Stimulated activated CD8-positive, alpha-beta memory T cell treated with anti-CD3 and anti-CD28 coated beads, Interleukin-7, amount 100 ng/mL, for 4 hours (primary cell): Measurements from ENCODE around the gene APLP2.

ENCODE experiments used
- DNase-seq, 2 donors: peaks; one replicate each; pipeline ENCODE4 v3.0.0-alpha.2; 2020; ENCODE audit warnings: low read depth in 2 of 2

Gene APLP2

GRCh38 chr11:130118165-130118564 is 48.5 kb downstream of the APLP2 start:
- DNase-seq, result no peak

DNA sequence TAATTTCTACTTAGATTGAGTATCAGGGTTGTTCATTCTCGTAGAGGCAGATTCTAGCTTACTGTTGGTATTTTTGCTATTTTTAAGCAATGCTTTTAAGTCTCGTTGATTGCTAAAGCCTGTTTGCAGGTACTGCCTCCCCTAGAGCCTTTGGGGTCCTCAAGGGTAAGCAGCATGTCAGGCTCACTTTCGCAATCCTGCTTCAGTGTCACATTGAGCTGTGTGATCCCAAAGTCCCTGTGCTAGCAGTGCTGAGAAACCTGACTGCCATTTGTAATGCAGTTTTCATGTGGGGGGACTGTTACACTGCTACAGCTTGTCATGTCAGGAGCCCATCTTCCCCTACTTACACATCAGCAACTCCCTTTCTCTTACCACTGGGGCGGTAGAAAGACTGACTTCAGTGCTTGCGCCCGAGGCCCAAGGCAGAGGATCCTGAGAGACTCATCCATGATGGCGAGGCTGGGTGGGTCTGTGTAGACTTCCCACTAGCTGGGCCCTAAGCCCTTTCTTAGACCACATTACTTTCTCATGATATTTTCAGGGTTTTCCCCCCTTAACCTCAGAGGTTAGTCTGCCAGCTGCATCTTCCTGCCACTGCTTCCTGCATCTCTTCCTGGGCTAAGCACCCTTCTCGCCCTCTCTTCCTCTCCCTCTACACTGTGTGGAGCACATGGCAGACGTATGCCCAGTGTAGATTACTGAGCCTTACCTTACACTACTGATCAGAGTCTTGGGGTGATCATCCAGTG is 49.1 kb downstream of the APLP2 start:
- DNase-seq, result peak in 1 of 2 donors; percentile 13

DNA sequence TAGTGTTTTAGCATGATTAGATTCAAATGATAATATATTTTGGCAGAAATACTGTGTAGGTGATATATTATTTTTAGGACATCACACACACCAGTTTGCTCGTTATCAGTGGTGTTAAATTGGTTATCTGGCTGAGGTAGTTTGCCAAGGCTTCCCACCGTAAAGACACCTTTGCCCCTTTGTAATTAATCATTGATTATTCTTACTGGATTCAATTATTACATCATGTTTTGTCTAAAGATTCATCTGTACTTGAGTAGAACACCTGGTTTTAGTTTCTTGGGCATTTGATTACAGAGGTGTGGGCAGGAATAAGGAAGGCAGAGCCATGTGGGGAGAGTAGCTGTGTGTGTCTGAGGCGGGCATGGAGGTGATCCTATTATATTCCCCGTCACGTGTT is 50.4 kb downstream of the APLP2 start:
- DNase-seq, result no peak

DNA sequence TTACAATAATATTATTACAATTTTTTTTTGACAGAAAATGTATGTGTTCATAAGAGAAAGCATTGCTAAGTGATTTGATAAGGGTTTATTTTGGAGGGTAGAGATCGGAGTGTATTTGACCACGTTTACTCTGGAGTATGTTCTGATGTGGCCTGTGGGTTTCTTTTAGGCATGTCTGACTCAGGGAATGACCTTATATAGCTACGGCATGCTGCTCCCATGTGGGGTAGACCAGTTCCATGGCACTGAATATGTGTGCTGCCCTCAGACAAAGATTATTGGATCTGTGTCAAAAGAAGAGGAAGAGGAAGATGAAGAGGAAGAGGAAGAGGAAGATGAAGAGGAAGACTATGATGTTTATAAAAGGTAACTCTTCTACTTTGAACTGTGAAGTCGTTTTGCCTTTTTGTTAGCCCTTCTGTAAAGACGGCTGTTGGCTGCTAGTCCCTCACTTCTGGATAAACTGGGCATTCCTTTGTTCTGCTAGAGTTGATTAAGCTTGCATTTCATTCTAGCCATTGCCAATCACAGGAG is 51.8 kb downstream of the APLP2 start:
- DNase-seq, result no peak

GRCh38 chr11:130122141-130122575 is 52.5 kb downstream of the APLP2 start:
- DNase-seq, result no peak

DNA sequence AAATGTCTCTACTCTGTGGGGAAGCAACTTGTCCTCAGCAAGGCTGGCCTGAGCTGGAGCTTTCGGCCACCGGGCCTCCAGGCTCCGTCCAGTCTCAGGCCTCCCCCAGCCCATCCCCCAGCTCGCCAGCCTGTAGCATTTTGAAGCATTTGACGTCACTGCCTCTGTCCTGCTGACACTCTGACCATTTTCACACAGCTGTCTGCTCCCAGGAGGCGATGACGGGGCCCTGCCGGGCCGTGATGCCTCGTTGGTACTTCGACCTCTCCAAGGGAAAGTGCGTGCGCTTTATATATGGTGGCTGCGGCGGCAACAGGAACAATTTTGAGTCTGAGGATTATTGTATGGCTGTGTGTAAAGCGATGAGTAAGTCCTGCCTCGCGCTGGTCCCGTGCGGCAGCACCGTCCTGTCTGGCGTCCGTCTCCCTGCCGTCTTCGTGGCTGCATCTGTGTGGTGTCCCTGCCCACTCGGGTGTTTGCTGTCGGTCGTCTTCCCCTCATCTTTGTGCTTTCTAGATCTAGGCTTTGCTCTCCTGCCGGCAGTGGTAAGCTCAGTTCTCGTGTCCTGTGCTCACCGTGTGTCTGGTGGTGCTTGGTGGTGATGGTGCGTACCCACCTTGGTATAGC is 53.8 kb downstream of the APLP2 start:
- no peak for DNase-seq

DNA sequence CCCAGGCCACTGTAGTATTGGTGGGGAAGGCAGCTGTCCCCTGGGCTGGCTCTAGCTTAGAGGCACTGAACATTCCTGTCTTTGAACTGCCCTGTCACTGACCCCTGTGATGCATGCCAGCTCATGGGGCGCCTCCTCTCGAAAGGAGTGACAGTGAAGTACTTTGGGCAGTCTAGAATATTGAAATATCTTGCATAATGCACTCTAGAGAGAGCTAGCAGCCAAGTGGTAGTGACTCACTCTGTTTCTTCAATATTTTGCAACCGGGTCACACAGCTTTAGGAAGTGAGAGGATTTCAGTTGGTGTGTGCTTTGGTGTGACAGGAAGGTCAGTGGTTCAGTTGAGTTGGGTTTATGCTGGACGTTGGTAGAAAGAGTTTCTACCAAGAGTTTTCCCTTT is 54.4 kb downstream of the APLP2 start:
- no peak for DNase-seq

DNA sequence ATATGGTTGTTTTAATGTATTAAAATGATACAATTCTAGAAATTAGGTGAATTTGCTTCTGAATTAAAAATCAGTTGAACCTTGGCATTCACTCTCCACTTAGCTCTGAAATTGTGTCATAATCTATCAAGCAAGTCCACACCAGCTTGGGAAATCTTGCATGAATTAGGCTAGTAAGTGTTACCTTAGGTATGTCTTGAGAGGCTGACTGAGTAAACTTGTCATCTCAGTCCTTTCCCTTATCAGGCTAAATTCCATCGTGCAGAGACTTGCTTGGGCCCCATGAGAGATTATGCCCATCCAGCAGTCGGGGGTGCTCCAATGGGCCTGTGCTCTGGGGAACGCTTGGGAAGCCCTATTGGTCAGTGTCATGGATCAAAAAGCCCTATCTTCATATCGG is 55.9 kb downstream of the APLP2 start:
- DNase-seq, result no peak

DNA sequence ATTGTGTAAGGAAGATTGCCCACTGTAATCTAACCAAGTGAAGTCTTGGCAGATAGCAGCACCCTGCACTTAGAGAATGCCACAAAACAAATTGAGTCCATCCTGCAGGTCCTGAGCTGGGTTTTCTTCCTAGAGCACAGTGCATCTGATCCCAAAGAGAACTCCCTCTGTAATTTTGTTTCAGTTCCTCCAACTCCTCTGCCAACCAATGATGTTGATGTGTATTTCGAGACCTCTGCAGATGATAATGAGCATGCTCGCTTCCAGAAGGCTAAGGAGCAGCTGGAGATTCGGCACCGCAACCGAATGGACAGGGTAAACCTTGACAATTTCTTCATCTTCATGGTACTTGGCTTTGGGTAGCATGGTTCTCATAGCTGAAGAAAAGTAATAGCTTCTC is 56.8 kb downstream of the APLP2 start:
- no peak for DNase-seq

DNA sequence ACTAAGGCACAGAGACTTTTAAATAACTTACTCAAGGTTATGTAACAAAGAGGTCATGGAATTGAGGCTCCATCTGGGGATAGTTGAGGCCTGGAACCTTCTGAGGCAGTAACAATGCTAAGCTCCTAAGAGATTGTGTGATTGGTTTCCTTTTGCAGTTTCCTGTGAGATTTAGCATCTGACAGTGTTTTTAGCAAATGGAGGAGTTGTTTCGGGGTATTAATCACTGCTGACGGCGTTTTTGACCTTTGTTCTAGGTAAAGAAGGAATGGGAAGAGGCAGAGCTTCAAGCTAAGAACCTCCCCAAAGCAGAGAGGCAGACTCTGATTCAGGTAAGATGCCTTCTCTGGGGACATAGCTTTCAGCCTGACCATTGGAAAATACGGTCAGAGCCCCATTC is 57.8 kb downstream of the APLP2 start:
- DNase-seq, result no peak

DNA sequence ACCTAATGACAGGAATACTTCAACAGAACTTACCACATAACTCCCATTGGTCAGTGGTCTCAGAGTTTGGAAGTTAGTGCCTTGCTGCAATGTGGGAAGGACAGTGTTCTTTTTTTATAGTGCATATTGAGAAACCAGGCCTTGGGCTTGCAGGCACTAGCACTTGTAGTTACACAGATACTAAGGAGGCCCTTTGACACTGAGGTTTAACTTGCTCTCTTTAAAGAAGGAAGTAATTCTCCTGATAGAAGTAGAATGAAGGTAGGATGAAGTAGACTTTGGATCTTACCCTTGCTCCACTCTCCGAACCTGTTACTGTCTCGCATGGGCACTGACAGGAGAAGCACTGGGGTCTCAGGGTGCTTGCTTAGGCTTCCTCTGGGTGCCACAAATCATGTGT is 58.9 kb downstream of the APLP2 start:
- DNase-seq, result no peak

- no peak for DNase-seq
These were observed 60.2 kb downstream of the APLP2 start for GRCh38 chr11:130129922-130130321.

- DNase-seq, result peak; percentile 17 to 53
These were observed 62.5 kb downstream of the APLP2 start for GRCh38 chr11:130131961-130132850.

GRCh38 chr11:130133716-130134115 is 64.0 kb downstream of the APLP2 start:
- no peak for DNase-seq

DNA sequence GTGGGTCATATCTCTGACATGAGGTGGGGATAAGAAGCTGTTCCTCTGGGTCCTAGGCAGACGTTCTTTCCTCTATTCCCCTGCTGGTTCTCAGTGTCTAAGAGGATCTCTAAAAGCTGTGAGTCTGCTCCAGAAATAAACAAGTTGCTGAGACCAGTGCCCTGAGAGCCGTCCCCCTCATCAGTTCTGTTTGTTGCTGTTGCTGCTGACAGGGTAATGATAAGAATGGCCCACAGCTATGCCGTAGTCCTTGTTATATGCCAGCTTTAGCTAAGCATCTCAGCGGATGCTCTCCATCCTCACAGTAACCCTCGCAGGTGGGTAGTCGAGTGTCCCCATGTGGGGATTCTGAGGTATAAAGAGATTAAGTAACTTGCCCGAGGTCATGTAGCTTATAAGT is 66.4 kb downstream of the APLP2 start:
- no peak for DNase-seq

- DNase-seq, result no peak
These were observed 68.3 kb downstream of the APLP2 start for GRCh38 chr11:130137999-130138398.

DNA sequence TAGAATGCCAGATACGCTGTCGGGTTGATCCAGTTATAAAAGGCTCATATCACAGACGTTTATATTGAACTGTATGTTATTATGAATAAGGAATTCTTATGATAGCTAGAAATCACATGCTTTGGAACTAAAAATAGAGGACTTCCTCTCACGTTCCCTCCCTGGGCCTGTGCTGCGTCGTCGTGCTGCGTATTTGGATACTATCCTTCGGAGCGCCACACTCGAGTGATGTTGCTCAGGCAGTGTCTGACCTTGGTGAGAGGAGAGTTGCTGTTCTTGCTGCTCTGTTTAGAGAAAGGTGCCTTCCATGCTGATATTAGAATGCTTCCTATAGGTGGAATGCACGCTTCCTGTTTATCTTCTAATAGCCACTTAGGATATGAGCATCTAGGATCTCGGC is 69.7 kb downstream of the APLP2 start:
- DNase-seq, result no peak

DNA sequence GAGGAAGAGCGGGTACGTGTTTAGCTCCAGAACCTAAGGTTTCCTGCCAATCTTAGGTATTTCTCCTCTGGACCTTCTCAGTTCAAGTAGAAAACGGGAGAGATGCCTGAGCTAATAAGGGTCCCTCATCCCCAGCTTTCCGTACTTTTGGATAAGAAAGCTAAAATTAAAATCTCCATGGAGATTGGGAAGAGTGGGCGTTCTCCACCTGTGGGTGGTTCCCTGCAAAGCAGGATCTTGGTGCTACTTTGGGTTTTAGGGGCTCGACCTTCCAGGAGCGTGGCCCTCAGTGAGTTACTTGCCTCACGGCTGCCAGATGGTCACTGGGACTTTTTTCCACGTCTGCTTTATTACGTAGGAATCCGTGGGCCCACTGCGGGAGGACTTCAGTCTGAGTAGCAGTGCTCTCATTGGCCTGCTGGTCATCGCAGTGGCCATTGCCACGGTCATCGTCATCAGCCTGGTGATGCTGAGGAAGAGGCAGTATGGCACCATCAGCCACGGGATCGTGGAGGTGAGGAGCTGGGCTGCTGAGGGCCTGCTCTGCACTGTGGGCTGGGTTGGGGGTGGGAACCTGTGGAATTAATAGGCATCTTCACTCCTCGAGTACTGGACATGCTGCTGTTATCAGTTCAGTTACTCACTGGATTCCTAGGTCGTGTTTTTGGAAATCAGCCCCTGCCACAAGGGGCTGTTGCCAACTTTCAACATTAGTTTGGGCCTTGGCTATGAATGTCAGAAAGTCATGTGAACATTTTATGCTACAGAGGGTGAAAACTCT is 72.1 kb downstream of the APLP2 start:
- no peak for DNase-seq

DNA sequence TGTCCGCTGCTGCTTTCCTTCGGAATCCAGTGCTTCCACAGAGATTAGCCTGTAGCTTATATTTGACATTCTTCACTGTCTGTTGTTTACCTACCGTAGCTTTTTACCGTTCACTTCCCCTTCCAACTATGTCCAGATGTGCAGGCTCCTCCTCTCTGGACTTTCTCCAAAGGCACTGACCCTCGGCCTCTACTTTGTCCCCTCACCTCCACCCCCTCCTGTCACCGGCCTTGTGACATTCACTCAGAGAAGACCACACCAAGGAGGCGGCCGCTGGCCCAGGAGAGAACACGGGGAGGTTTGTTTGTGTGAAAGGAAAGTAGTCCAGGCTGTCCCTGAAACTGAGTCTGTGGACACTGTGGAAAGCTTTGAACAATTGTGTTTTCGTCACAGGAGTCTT is 74.4 kb downstream of the APLP2 start:
- DNase-seq, result no peak

DNA sequence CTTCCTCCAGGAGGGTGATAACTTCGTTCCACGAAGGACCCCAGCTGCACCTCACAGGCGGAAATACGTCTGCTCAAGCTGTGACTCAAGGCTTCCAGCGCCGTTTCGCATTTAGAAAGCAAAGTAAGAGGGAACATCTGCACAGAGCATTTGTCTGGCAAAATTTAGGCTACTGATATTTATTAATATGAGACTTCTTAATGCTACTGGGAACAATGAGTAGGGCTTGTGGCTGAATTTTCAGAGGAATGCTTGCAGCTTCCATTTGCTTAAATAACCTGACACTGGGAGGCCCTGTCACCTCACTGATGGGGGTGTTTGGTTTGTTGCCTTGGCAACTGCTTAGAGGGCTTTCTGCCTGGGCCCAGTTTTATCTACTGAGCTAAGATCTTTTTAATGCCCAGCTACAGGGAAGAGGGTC is 75.2 kb downstream of the APLP2 start:
- DNase-seq, result no peak

DNA sequence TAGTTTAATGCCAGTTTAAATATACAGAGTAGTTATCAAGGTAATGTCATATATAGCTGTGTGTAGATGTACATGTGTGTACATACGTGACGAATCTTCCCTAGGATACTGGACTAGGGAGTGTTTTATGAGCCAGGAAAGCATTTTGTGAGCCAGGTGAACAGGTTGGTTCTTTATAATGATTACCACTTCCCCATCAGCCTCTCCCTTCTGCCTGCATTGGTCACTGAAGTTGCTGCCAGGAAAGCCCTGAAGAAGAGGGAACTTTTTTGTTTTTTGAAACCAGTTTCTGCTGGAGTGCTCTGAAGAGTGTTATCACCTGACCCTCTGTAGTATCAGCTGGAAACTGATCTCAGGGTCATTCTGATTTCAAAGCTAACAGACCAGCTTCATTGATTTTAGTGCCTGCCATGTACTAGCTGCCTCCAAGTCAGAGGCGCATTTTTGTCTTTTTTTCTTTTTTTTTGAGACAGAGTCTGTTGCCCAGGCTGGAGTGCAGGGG is 75.7 kb downstream of the APLP2 start:
- no peak for DNase-seq
